Measurements from ENCODE around the gene DRC1.
"Not testable (repeated sequence)": the region's sequence is repeated elsewhere in the genome, so short reads cannot be mapped to it uniquely, and the experiment has no call there.

DRC1 gene

GRCh38 chr2:26464390-26465265, 62.9 kb downstream of the DRC1 start:
- no peak for DNase-seq

- no peak for DNase-seq
Observed at GRCh38 chr2:26465266-26465925, 63.7 kb downstream of the DRC1 start.

- no peak for DNase-seq
Observed at GRCh38 chr2:26465981-26466471, 64.3 kb downstream of the DRC1 start.

DNA sequence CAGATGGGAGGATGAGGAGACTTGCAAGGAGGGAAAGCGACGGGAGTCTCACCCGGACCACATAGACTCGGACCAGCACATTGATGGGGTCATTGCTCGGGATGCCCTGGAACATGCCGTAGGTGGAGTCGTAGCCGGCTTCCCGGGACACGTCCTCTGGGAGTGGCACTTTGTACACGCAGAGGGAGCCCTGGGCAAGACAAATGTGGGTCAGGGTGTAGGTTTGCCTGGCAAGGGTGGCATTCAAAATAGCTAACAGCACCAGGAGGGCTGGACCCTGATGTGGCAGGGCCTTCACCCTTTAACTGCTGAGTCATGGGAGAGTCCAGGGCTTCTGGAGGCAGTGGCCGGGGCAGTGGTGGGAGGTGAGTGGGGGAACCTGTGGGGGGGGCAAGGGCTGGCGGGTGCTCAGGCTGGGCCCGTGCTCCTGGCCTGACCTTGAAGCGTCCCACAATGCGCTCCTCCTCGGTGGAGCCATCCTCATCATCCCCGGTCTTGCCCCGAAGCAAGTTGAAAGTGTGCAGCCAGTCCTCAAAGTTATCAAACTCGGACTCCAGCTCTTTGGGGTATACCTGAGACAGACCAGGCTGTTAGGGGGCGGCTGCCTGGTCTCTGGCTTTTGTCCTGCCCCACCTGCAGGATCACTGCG, 65.1 kb downstream of the DRC1 start:
- no peak for DNase-seq

GRCh38 chr2:26468544-26468943, 66.8 kb downstream of the DRC1 start:
- not testable (repeated sequence) for DNase-seq

GRCh38 chr2:26469092-26469710, 67.5 kb downstream of the DRC1 start:
- peak; percentile 73 to 77 for DNase-seq

GRCh38 chr2:26469955-26470354, 68.2 kb downstream of the DRC1 start:
- no peak for DNase-seq

DNA sequence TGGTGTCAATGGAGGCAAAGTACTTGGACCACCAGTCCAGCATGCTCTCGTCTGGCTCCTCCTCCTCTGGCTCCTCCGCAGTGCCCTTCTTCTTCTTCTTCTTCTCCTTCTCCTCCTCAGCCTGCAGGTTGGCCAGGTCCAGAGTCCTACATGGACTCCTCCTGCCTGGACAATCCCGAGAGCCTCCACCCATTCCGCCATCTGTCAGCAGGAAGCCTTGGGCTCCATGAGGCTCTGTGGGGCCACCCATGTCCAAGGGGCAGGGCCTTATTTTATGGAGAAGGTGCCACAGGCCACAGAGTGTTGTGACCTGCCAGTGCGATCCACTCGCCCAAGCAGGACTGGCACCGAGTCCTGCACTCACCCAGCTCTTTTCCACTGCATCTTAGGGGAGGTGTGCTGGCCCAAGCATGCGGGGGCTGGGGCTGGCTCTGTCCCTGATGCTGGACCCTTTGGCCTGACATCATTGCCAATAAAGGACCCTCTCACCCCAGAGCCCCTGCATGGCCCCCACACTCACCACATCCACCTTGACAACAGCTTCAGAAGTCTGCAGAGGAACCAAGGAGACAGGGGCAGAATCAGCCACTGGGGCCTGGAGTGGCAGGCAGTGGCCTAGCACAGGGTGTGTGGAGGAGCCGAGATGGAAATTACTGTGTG, 69.0 kb downstream of the DRC1 start:
- no peak for DNase-seq

DNA sequence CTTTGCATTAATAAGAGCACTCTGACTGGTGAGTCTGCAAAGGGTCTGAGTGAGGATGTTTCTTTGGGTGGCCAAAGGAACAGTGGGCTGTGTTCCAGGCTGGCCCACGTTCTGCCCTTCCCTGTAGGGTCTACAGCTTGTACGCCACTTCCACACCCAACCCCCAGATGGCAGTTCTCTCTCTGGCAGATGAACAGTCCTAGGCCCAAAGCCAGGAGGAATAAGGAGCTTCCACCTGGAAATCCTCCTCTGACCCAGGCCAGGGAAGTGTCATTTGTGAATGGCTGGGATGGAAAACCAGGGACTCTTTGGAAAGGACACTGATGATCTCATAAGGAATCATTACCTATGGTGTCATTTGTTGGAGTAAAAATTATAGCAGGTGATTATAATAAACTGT, 69.6 kb downstream of the DRC1 start:
- no peak for DNase-seq

DNA sequence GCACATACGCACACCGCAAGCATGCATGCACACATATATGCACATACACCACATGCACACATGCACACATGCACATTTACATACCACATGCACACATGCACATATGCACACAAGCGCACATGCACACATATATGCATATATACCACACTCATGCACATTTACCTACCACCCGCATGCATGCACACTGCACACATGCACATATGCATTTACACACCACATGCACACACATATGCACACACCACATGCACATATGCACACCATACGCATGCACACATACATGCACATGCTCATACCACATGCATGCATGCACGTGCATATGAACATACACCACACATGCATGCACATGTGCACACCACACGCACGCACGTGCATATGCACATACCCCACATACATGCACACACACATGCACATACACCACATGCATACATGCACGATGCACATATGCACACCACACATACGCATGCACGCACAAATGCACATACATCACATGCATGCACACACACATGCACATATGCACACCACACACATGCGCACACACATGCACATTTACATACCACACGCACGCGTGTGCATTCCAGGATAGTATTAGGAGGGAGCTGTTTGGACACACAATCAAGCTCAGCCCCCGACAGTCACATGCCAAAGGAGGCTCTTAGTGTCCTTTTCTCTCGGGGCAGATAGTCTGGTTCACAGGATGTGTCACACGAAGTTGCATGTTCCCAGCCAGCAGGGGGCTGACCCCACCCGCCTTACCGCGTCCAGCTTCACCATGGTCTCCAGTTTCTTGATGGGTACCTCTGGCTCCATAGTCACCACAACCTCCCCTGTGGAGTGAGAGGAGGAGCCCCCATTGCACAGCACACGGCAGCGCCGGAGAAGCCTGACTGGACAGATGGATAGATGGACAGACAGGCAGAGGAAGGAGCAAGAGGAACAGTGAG, 70.3 kb downstream of the DRC1 start:
- DNase-seq: no peak

GRCh38 chr2:26472821-26473655, 71.3 kb downstream of the DRC1 start:
- no peak for DNase-seq

DNA sequence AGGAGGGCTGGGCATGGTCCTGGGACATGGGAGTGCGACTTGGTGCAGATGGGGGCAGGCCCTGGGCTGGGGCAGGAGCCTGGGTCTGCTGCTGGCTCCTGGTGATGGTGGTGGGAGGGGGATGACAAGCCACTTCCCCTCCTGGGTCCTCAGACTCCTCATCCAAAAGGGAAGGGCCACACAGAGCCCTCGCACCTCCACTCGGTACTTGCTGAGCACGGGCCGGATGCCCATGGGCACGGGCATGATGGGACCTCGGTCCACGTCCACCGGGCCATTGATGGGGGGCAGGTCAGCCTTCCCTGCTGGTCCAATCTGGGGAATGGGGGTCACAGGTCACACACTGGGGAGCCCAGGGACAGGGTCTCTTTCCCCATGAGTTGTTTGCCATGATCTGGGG, 72.1 kb downstream of the DRC1 start:
- DNase-seq: no peak

DNA sequence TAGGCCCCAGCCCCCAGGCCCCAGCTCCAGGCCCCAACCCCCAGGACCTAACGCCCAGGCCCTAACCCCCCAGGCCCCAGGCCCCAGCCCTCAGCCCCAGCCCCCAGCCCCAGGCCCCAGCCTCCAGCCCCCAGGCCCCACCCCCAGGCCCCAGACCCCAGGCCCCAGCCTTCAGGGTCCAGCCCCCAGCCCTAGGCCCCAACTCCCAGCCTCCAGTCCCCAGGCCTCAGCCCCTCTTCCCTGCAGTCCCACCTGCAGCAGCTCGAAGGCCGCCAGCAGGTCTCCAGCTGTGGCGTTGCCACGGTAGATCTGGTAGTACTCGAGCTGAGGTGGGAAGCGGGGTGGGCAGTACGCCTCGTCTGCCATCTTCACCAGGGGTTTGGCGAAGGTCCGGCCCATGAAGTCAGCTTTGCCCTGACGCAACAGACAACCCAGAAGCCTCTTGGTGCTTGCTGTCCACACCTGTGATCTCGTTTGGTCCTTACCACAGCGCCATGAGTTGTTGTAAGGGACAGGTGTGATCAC, 72.6 kb downstream of the DRC1 start:
- DNase-seq: no peak

GRCh38 chr2:26475037-26475436, 73.3 kb downstream of the DRC1 start:
- no peak for DNase-seq

GRCh38 chr2:26475832-26476501, 74.2 kb downstream of the DRC1 start:
- DNase-seq: no peak

DNA sequence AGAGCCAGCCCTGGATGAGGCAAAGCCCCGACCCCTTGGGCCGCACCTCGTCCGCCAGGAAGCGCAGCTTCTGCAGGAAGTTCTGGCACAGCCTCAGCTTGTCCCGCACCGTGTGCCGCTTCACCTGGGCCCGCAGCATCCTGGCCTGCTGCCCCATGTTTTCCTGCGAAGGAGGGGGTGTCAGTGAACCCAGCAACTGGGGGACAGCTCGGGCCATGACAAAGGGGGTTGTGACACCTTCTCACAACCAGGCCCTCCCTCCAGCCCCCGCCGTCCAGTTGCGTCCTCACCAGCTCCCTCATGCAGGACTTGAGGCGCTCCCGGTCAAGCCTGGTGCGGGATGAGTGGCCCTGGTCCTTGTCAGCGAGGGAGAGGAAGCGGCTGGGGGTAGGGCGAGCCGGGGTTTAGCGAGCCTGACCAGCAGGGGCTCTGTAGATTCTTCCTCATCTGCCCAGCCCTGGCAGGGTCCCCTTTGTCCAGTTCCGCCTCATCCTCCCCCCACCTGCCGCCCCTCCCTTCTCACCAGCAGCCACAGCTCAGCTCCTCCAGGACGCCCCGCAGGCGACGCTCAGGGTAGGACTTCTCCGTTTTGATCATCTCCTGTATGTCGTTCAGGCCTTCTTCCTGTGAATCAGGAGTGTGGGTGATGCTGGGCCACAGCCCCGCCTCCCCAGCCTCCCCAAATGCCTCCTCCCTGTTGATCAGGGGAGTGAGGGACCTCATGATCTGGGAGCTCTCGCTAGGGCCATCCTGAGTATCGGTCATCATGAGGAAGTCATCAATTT, 75.6 kb downstream of the DRC1 start:
- DNase-seq: no peak

DNA sequence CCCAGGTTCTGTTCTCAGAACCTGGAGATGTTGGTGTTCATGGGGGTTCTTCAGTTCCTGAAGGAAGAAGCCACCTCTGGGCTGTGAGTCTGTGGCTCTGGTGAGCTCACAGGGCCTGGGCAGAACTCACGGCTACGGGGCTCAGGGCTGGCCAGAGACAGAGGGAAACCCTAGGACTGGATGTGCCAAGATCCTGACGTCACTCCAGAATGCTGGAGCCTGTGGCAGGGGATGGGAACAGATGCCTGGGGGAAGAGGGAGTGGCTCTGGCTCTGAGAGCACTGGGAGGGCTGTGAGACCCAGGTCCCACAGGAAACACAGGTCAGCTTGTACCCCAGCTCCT, 76.2 kb downstream of the DRC1 start, which contains the start of gene OTOF:
OTOF (minus strand) TSS at position 214 of the 343 bp plus-strand sequence.
- no peak for DNase-seq

- no peak for DNase-seq
Observed at GRCh38 chr2:26478366-26478765, 76.6 kb downstream of the DRC1 start.
